Measurements from ENCODE around the gene GREB1. TPM values are rescaled to one million over a fixed set of nuclear protein-coding genes. Genes with fewer than 3 reads are reported as not detected.

GREB1 gene
- total RNA-seq, 1 experiment from 2014 or later, result 6.2 TPM

- BruUV-seq (replicated peaks), result no TSS peak
- Histone ChIP-seq H3K9me3 (ENCODE audit: control insufficient read depth in 1 of 2, insufficient read depth in 1 of 2, low read depth in 1 of 2, low read length in 2 of 2) (peaks cover 0 to 7% of the 10 kb centered on the region in 2 experiments; a peak in 2 of 4 replicates), H3K36me3 (ENCODE audit: control insufficient read depth in 1 of 2, insufficient read depth in 2 of 2, low read length in 2 of 2) (no peaks in the 10 kb centered on the region), H3K4me2 (ENCODE audit: low read length) (no peak overlapping the region), H3K9me2 (ENCODE audit: insufficient read depth) (no peaks in the 10 kb centered on the region), H4K20me1 (ENCODE audit: insufficient read depth) (no peaks in the 10 kb centered on the region), H3K4me1 (ENCODE audit: control insufficient read depth in 1 of 2, insufficient read depth in 2 of 2, low read length in 2 of 2) (no peaks in the 10 kb centered on the region), H3K27me3 (ENCODE audit: insufficient read depth, low read length) (no peaks in the 10 kb centered on the region), H3K9ac (ENCODE audit: low read length) (no peak overlapping the region), H2AFZ (ENCODE audit: low read depth, low read length, poor library complexity, severe bottlenecking) (no peak overlapping the region), H3K4me3 (replicated peaks in 1 of 2; ENCODE audit: low read depth in 1 of 2, low read length in 2 of 2) (no peak overlapping the region), H3K27ac (ENCODE audit: low read depth, low read length) (no peak overlapping the region), H3K79me2 (ENCODE audit: insufficient read depth, low read length) (no peaks in the 10 kb centered on the region)
- intact Hi-C loops (cut with micrococcal nuclease), result no loop called here
- ChIA-PET POLR2A (no interaction called here), CTCF (no interaction called here), RAD21 (ENCODE audit: low non-redundant PET in 1 of 2, low total read pairs in 2 of 2, uncharacterized antibody in 2 of 2, unreplicated experiment in 2 of 2) (no interaction called here)
- DNase-seq (ENCODE audit: low read depth, low spot score), result no peak
- ATAC-seq, result no peak
- no peak for TF ChIP-seq REST (IDR thresholded peaks at IDR 0.05; ENCODE audit: low read depth)
- no peak for TF ChIP-seq SRF (IDR thresholded peaks at IDR 0.05; ENCODE audit: low read depth)
- no peak for TF ChIP-seq MAX (IDR thresholded peaks at IDR 0.05)
- TF ChIP-seq ZNF274 (IDR thresholded peaks at IDR 0.05; ENCODE audit: low read depth, low read length), result no peak
- TF ChIP-seq CBX3 (IDR thresholded peaks at IDR 0.05; ENCODE audit: low read depth), result no peak
- TF ChIP-seq ELF1 (IDR thresholded peaks at IDR 0.05; ENCODE audit: borderline replicate concordance, low read depth), result no peak
- TF ChIP-seq CEBPB (IDR thresholded peaks at IDR 0.05; ENCODE audit: low read depth), result no peak
- TF ChIP-seq TCF7L2 (IDR thresholded peaks at IDR 0.05; ENCODE audit: borderline replicate concordance, extremely low read depth, insufficient read depth, insufficient read length), result no peak
- TF ChIP-seq YY1 (IDR thresholded peaks at IDR 0.05; ENCODE audit: extremely low read depth, insufficient replicate concordance, low read depth, low read length), result no peak
- TF ChIP-seq CTCF (IDR thresholded peaks at IDR 0.05 in 2 of 3, conservative IDR thresholded peaks at IDR 0.05 in 1 of 3; ENCODE audit: borderline replicate concordance in 1 of 3, insufficient read depth in 1 of 3, low read depth in 2 of 3, low read length in 2 of 3), result no peak
- TF ChIP-seq FOSL1 (IDR thresholded peaks at IDR 0.05; ENCODE audit: low read depth), result no peak
- no peak for TF ChIP-seq RAD21 (IDR thresholded peaks at IDR 0.05; ENCODE audit: low read depth)
- no peak for TF ChIP-seq SIN3A (IDR thresholded peaks at IDR 0.05; ENCODE audit: low read depth)
- no peak for TF ChIP-seq SP1 (IDR thresholded peaks at IDR 0.05; ENCODE audit: low read depth)
- TF ChIP-seq EZH2phosphoT487 (IDR thresholded peaks at IDR 0.05; ENCODE audit: borderline replicate concordance), result no peak
- TF ChIP-seq ZFX (IDR thresholded peaks at IDR 0.05), result no peak
- no peak for TF ChIP-seq JUND (IDR thresholded peaks at IDR 0.05)
These were observed 133.3 kb downstream of the GREB1 start for GRCh38 chr2:11667194-11667593.
